ENCODE data around the gene LENG9. TPM values are rescaled to one million over a fixed set of nuclear protein-coding genes. Genes with fewer than 3 reads are reported as not detected.

Gene LENG9
- total and polyA plus RNA-seq, 4 donors = 1.8 to 13.8 (median 8.2) TPM

DNA sequence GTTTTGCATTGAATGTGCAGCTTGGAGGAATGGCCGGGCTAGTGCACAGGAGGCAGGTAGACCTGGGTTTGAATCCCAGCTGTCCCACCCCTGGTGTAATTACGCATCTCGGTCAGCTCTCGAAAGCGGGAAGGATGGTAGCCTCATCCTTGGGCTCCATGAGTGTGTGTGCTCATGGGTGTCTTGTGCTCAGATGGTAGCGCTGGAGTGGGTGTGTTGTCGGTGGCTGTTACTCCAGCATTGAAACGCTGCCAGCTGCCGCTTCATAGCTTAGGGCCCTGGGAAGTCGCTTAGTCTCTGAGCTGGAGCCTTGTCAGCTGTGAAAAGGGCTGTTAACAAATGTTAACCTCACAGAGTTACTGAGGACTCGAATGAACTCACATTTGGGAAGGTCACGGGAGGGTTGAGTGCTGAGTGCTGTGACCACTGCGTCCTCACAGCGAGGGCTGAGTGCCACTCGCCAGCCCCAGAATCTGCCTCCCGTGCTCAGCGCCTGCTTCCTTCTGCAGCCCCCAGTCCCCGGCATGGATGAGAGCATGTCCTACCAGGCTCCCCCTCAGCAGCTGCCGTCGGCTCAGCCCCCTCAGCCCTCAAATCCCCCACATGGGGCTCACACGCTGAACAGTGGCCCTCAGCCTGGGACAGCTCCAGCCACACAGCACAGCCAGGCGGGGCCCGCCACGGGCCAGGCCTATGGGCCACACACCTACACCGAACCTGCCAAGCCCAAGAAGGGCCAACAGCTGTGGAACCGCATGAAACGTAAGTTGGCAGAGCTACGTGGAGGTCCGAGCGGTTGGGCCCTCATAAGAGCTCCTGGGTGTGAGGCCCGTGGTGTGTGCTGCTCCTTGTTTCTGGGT is 9.4 kb downstream of the LENG9 start:
- H3K9me3 ChIP-seq (ENCODE audit: control insufficient read depth in 4 of 4, insufficient read depth in 3 of 4, low read length in 3 of 4) = no peaks in the 10 kb centered on the region
- no peak for ATAC-seq (ENCODE audit: insufficient read depth, low FRiP score)
- no peaks in the 10 kb centered on the region for H3K27me3 ChIP-seq (ENCODE audit: control insufficient read depth in 3 of 3, insufficient read depth in 3 of 3, low read length in 2 of 3)
- no peak overlapping the region for H3K9ac ChIP-seq (ENCODE audit: insufficient read depth in 1 of 2, low read length in 2 of 2)
- H3K27ac ChIP-seq (ENCODE audit: low read depth in 1 of 2, low read length in 1 of 2) = no peak overlapping the region
- TF ChIP-seq, protein P1, sequence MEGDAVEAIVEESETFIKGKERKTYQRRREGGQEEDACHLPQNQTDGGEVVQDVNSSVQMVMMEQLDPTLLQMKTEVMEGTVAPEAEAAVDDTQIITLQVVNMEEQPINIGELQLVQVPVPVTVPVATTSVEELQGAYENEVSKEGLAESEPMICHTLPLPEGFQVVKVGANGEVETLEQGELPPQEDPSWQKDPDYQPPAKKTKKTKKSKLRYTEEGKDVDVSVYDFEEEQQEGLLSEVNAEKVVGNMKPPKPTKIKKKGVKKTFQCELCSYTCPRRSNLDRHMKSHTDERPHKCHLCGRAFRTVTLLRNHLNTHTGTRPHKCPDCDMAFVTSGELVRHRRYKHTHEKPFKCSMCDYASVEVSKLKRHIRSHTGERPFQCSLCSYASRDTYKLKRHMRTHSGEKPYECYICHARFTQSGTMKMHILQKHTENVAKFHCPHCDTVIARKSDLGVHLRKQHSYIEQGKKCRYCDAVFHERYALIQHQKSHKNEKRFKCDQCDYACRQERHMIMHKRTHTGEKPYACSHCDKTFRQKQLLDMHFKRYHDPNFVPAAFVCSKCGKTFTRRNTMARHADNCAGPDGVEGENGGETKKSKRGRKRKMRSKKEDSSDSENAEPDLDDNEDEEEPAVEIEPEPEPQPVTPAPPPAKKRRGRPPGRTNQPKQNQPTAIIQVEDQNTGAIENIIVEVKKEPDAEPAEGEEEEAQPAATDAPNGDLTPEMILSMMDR (IDR thresholded peaks at IDR 0.05; ENCODE audit: control extremely low read depth, extremely low read depth) = no peak
- H3K4me1 ChIP-seq (ENCODE audit: control insufficient read depth in 5 of 5, insufficient read depth in 5 of 5, low read length in 5 of 5) = peaks cover 7 to 22% (median 11%) of the 10 kb centered on the region in 5 donors
- no peak for DNase-seq
- H3K36me3 ChIP-seq (ENCODE audit: control insufficient read depth in 4 of 4, insufficient read depth in 4 of 4, low read length in 4 of 4) = peaks cover 20 to 87% (median 65%) of the 10 kb centered on the region in 4 donors
- no peak overlapping the region for H3K4me3 ChIP-seq
- WGBS, 2 donors = 93% methylated on average over 30 to 31 of the region's 31 CpGs

DNA sequence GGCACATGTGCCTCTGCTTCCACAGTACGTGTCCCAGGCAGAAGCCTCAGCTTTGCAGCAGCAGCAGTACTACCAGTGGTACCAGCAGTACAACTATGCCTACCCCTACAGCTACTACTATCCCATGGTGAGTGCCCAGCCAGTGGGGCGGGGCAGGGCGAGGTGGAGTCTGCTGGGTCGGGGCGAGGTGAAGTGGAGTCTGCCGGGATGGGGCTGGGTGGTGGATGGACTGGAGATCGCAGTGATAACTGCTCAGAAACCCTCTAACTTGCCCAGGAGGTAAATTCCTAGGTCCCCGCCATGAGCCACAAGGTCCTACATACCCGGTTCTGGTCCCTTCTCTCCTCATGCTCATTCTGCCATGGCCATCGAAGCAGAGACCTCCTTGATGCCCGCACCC is 11.0 kb downstream of the LENG9 start:
- ATAC-seq (ENCODE audit: insufficient read depth, low FRiP score) (no peak), DNase-seq (no peak)
- Histone ChIP-seq H3K27me3 (ENCODE audit: control insufficient read depth in 3 of 3, insufficient read depth in 3 of 3, low read length in 2 of 3) (no peaks in the 10 kb centered on the region), H3K36me3 (ENCODE audit: control insufficient read depth in 4 of 4, insufficient read depth in 4 of 4, low read length in 4 of 4) (peaks cover 20 to 71% (median 50%) of the 10 kb centered on the region in 4 donors), H3K9me3 (ENCODE audit: control insufficient read depth in 4 of 4, insufficient read depth in 3 of 4, low read length in 3 of 4) (no peaks in the 10 kb centered on the region), H3K9ac (ENCODE audit: insufficient read depth in 1 of 2, low read length in 2 of 2) (no peak overlapping the region), H3K4me3 (no peak overlapping the region), H3K27ac (ENCODE audit: low read depth in 1 of 2, low read length in 1 of 2) (no peak overlapping the region), H3K4me1 (ENCODE audit: control insufficient read depth in 5 of 5, insufficient read depth in 5 of 5, low read length in 5 of 5) (peaks cover 7 to 21% (median 11%) of the 10 kb centered on the region in 5 donors)
- TF ChIP-seq, protein P1 (IDR thresholded peaks at IDR 0.05; ENCODE audit: control extremely low read depth, extremely low read depth) = no peak
- WGBS, 2 donors = 92 to 98% methylated on average over 11 of the region's 11 CpGs

DNA sequence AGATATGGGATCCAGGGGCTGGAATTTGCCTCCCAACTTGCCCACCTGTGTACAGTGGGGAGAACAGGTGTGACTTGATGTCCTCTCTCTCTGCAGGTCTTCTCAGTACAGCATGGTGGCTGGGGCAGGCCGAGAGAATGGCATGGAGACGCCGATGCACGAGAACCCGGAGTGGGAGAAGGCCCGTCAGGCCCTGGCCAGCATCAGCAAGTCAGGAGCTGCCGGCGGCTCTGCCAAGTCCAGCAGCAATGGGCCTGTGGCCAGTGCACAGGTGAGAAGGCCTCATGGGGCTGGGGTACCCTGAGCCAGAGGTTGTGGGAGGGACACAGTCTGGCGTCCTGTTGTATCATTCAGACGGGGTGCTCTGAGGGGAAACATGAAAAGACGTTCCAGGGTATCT is 11.6 kb downstream of the LENG9 start:
- ATAC-seq (ENCODE audit: insufficient read depth, low FRiP score) (no peak), DNase-seq (no peak)
- H3K27me3 ChIP-seq (ENCODE audit: control insufficient read depth in 3 of 3, insufficient read depth in 3 of 3, low read length in 2 of 3) = no peaks in the 10 kb centered on the region
- H3K4me1 ChIP-seq (ENCODE audit: control insufficient read depth in 5 of 5, insufficient read depth in 5 of 5, low read length in 5 of 5) = peaks cover 10 to 27% (median 12%) of the 10 kb centered on the region in 5 donors
- WGBS, 2 donors = 88 to 92% methylated on average over 11 of the region's 11 CpGs
- TF ChIP-seq, protein P1 (IDR thresholded peaks at IDR 0.05; ENCODE audit: control extremely low read depth, extremely low read depth) = no peak
- peak overlapping the region in 1 of 2 donors; percentile 15 for H3K27ac ChIP-seq (ENCODE audit: low read depth in 1 of 2, low read length in 1 of 2)
- no peaks in the 10 kb centered on the region for H3K9me3 ChIP-seq (ENCODE audit: control insufficient read depth in 4 of 4, insufficient read depth in 3 of 4, low read length in 3 of 4)
- no peak overlapping the region for H3K9ac ChIP-seq (ENCODE audit: insufficient read depth in 1 of 2, low read length in 2 of 2)
- no peak overlapping the region for H3K4me3 ChIP-seq
- H3K36me3 ChIP-seq (ENCODE audit: control insufficient read depth in 4 of 4, insufficient read depth in 4 of 4, low read length in 4 of 4) = peaks cover 18 to 71% (median 47%) of the 10 kb centered on the region in 4 donors
